ENCODE data around the gene LEFTY1.

- no peak for TF ChIP-seq CTCF (IDR thresholded peaks at IDR 0.05; ENCODE audit: borderline replicate concordance, extremely low read depth, low read length, poor library complexity, severe bottlenecking)
- TF ChIP-seq EZH2 (IDR thresholded peaks at IDR 0.05; ENCODE audit: borderline replicate concordance, low read depth, low read length, severe bottlenecking), result no peak
Measured at GRCh38 chr1:225870911-225871310, 18.0 kb downstream of the LEFTY1 start.

All from DND-41 (cell line).